Measurements from ENCODE around the gene DAAM1. TPM values are rescaled to one million over a fixed set of nuclear protein-coding genes. Genes with fewer than 3 reads are reported as not detected.

The DAAM1 gene
- total RNA-seq, 1 donor: 5.9 TPM

GRCh38 chr14:59253527-59253926 is 65.1 kb downstream of the DAAM1 start:
- no peak for DNase-seq (ENCODE audit: low read depth in 2 of 3, low spot score in 2 of 3)

- no peak for DNase-seq (ENCODE audit: low read depth in 2 of 3, low spot score in 2 of 3)
Measured at GRCh38 chr14:59254146-59254910, 65.9 kb downstream of the DAAM1 start.

GRCh38 chr14:59254911-59255545 is 66.6 kb downstream of the DAAM1 start:
- DNase-seq (ENCODE audit: low read depth in 2 of 3, low spot score in 2 of 3): no peak

- DNase-seq (ENCODE audit: low read depth in 2 of 3, low spot score in 2 of 3): no peak
Measured at GRCh38 chr14:59256331-59256730, 67.9 kb downstream of the DAAM1 start.

GRCh38 chr14:59261334-59261733 is 72.9 kb downstream of the DAAM1 start:
- no peak for DNase-seq (ENCODE audit: low read depth in 2 of 3, low spot score in 2 of 3)

- DNase-seq (ENCODE audit: low read depth in 2 of 3, low spot score in 2 of 3): no peak
Measured at GRCh38 chr14:59262717-59263454, 74.4 kb downstream of the DAAM1 start.

GRCh38 chr14:59265808-59266207 is 77.3 kb downstream of the DAAM1 start:
- DNase-seq (ENCODE audit: low read depth in 2 of 3, low spot score in 2 of 3): no peak

GRCh38 chr14:59267046-59267445 is 78.6 kb downstream of the DAAM1 start:
- no peak for DNase-seq (ENCODE audit: low read depth in 2 of 3, low spot score in 2 of 3)

GRCh38 chr14:59268011-59268410 is 79.5 kb downstream of the DAAM1 start:
- DNase-seq (ENCODE audit: low read depth in 2 of 3, low spot score in 2 of 3): no peak

GRCh38 chr14:59268858-59269257 is 80.4 kb downstream of the DAAM1 start:
- DNase-seq (ENCODE audit: low read depth in 2 of 3, low spot score in 2 of 3): no peak

- no peak for DNase-seq (ENCODE audit: low read depth in 2 of 3, low spot score in 2 of 3)
Measured at GRCh38 chr14:59269466-59269865, 81.0 kb downstream of the DAAM1 start.

- no peak for DNase-seq (ENCODE audit: low read depth in 2 of 3, low spot score in 2 of 3)
Measured at GRCh38 chr14:59271256-59271655, 82.8 kb downstream of the DAAM1 start.

GRCh38 chr14:59271734-59272133 is 83.3 kb downstream of the DAAM1 start:
- no peak for DNase-seq (ENCODE audit: low read depth in 2 of 3, low spot score in 2 of 3)

GRCh38 chr14:59272633-59273032 is 84.2 kb downstream of the DAAM1 start:
- DNase-seq (ENCODE audit: low read depth in 2 of 3, low spot score in 2 of 3): no peak

- no peak for DNase-seq (ENCODE audit: low read depth in 2 of 3, low spot score in 2 of 3)
Measured at GRCh38 chr14:59273737-59274136, 85.3 kb downstream of the DAAM1 start.

- DNase-seq (ENCODE audit: low read depth in 2 of 3, low spot score in 2 of 3): no peak
Measured at GRCh38 chr14:59274991-59275391, 86.5 kb downstream of the DAAM1 start.

GRCh38 chr14:59275668-59276067 is 87.2 kb downstream of the DAAM1 start:
- DNase-seq (ENCODE audit: low read depth in 2 of 3, low spot score in 2 of 3): peak in 2 of 3 donors; percentile 20 to 50

GRCh38 chr14:59276235-59276634 is 87.8 kb downstream of the DAAM1 start:
- DNase-seq (ENCODE audit: low read depth in 2 of 3, low spot score in 2 of 3): no peak

GRCh38 chr14:59277659-59278058 is 89.2 kb downstream of the DAAM1 start:
- DNase-seq (ENCODE audit: low read depth in 2 of 3, low spot score in 2 of 3): no peak

- DNase-seq (ENCODE audit: low read depth in 2 of 3, low spot score in 2 of 3): no peak
Measured at GRCh38 chr14:59278111-59278510, 89.6 kb downstream of the DAAM1 start.

GRCh38 chr14:59280961-59281360 is 92.5 kb downstream of the DAAM1 start:
- DNase-seq (ENCODE audit: low read depth in 2 of 3, low spot score in 2 of 3): no peak
